TTC549 (cell line): ENCODE results near the gene CNNM4.

ENCODE experiments used
- FAIRE-seq: peaks from 2 replicates; lab custom pipeline; 2012; peaks lifted over from hg19 to GRCh38; lab: Jason Lieb, UNC

Gene CNNM4

GRCh38 chr2:96815326-96816126, 54.8 kb downstream of the CNNM4 start:
- FAIRE-seq, result no peak

- FAIRE-seq, result no peak
Measured at GRCh38 chr2:96816127-96816835, 55.6 kb downstream of the CNNM4 start, which contains the start of gene CNNM3. TSS of gene CNNM3 (plus strand) at chr2:96816268. CDS start at chr2:96816278, 10 bp downstream.

GRCh38 chr2:96816836-96817702, 56.4 kb downstream of the CNNM4 start:
- no peak for FAIRE-seq

GRCh38 chr2:96817882-96818281, 57.2 kb downstream of the CNNM4 start:
- no peak for FAIRE-seq

GRCh38 chr2:96819128-96819875, 58.6 kb downstream of the CNNM4 start:
- no peak for FAIRE-seq

GRCh38 chr2:96819876-96820511, 59.3 kb downstream of the CNNM4 start:
- no peak for FAIRE-seq

GRCh38 chr2:96821113-96821675, 60.5 kb downstream of the CNNM4 start:
- FAIRE-seq, result no peak

GRCh38 chr2:96822786-96823185, 62.1 kb downstream of the CNNM4 start:
- no peak for FAIRE-seq

- no peak for FAIRE-seq
Measured at GRCh38 chr2:96823198-96823597, 62.5 kb downstream of the CNNM4 start.

GRCh38 chr2:96824079-96824870, 63.6 kb downstream of the CNNM4 start:
- no peak for FAIRE-seq

GRCh38 chr2:96825057-96825456, 64.4 kb downstream of the CNNM4 start:
- FAIRE-seq, result no peak

- FAIRE-seq, result no peak
Measured at GRCh38 chr2:96826546-96827278, 66.0 kb downstream of the CNNM4 start.

GRCh38 chr2:96828436-96828835, 67.7 kb downstream of the CNNM4 start:
- no peak for FAIRE-seq

- FAIRE-seq, result no peak
Measured at GRCh38 chr2:96828874-96829273, 68.2 kb downstream of the CNNM4 start.

- no peak for FAIRE-seq
Measured at GRCh38 chr2:96830044-96830562, 69.4 kb downstream of the CNNM4 start.

- FAIRE-seq, result no peak
Measured at GRCh38 chr2:96831679-96832078, 71.0 kb downstream of the CNNM4 start.

- FAIRE-seq, result no peak
Measured at GRCh38 chr2:96832408-96832753, 71.7 kb downstream of the CNNM4 start.

- no peak for FAIRE-seq
Measured at GRCh38 chr2:96832754-96833507, 72.2 kb downstream of the CNNM4 start.

- FAIRE-seq, result no peak
Measured at GRCh38 chr2:96835830-96836229, 75.1 kb downstream of the CNNM4 start.
